GM18870 (cell line): ENCODE results near the gene ELN.

Experiments used
- ATAC-seq: cut with Tn5 transposase; IDR thresholded peaks from one replicate; pipeline ENCODE4 v1.9.1; 2021; ENCODE audit warnings: moderate library complexity; ENCODE audit not compliant: unreplicated experiment

The ELN gene

DNA sequence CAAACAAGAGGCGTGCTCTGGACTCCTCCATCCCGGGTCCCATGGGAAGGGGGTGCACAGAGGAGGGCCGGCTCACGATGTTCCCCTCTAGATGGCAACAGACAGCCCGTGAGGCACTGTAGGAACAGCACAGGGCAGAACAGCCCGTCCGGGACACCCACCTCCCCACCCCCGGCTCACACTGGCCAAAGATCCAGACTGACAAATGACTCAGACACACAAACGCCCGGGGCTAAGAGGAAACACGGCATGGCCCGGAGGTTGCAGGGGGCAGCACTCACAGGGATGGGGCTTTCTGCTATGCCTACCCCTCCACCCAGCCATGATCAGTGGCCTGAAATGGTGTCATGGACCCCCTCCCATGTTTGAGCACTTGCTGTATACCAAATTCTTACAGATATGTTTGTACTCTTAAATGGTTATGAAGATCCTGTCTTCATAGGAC, 4.9 kb upstream of the ELN start:
- no peak for ATAC-seq

DNA sequence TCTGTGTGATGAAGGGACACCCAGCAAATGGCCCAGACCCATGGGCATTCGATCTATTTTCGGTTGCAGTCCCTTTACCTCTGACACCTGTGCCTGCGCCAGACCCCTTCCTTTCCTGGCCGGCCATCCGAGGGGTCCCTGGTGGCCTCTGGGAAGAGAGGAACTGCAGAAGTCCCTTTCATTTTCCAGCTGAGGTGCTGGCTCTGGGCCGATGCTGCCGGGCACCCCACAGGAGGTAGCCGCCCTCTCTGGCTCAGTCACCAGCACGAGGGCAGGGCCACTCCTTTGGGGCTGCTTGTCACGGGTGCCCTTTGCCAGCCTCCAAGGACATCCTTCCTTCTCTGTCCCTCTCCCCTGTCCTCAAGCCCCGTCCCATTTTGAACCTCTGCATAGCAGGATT, 4.2 kb upstream of the ELN start:
- no peak for ATAC-seq

DNA sequence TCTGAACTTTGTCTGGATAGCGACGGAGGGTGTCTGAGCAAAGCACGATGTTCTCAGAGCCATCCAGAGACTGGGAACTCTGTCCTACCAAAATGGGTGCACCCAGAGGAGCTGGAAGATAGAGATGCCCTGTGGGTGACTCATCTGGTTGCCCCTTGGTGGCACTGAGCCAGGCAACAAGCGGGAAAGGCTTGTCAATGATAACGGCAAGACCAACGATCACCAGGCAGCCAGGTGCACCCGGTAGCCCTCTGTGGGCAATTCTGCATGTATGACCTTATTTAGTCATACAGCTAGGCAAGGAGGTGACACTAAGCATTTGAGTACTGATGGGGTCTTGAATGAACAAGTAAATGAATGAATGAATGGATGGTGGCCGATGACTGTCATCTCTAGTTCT, 2.8 kb upstream of the ELN start:
- ATAC-seq, result no peak

DNA sequence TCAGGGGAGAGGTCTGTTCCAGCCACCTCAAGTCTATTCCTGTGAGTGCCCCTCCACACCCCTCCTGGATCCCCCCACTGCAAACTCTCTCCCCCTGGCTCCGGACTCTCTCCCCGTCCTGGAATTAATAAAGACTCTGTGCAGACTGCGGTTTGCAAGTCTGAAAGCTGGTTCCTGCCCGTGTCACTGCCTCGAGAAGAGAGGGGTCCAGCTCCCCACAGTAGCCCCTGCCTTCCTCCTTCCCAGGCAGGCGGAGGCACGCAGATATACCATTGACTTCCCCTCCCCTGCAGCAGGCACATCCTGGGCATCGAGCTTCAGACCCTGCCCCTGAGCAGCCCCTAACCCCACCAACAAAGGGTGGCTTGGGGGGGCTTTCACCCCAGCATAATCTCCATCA, 2.2 kb upstream of the ELN start:
- ATAC-seq, result no peak

DNA sequence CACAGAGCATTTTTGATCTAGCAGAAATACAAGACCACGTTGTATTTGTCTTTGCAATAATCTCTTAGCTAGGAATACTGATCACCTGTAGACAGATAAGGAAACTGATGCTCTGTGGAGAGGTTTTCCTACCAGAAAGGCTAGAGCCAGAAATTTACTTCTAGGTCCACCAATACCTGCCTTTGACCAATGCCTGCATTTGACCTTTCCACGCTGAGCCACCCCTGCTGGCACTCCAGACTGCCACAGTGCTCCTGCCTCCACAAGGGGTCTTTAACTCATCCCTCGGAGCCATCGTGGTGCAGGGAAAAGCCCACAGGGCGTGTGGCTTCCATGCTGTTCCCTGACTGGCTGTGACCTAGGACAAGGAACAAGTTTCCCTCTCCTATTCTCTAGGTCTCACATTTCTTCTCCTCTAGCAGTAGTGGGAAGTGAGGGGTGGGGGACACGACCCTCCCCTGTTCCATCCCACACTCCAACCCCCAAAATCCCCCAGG, 1.5 kb upstream of the ELN start:
- no peak for ATAC-seq

DNA sequence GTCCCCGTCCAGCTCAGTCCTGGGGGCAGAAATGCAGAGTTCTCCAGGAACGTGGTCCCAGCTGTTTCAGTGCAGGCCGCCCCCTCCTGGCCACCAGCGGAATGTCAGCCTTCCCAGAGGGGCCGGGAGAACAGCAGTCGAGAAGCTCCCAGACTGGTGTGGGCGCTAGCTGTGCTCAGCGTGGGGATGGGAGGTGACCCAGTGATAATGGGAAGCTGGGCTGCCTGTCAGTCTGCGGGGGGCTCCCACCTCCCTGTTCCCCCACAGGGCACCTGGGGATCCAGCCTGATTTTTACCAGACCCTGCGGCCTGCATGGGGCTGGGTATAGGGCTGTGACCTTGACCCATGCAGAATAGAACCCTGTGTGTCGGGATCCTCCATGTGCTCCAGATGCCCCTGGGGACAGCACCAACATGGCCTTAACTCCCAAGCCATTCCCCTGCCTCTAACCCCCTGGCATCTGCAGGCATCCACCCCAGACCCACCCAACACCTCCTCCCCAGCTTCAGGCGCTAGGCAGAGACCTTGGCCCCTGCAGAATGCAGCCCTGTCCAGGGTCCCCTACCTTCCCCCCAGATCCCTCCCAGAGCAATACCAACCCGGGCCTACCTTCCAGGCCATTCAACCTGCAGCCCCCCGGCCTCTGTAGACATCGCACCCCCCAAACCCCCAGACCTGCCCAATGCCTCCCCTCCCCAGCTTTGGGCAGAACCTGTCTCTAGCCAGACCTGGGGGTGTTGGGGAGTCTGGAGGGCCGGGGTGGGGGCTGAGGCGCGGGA, 880 bp upstream of the ELN start:
- ATAC-seq, result no peak

DNA sequence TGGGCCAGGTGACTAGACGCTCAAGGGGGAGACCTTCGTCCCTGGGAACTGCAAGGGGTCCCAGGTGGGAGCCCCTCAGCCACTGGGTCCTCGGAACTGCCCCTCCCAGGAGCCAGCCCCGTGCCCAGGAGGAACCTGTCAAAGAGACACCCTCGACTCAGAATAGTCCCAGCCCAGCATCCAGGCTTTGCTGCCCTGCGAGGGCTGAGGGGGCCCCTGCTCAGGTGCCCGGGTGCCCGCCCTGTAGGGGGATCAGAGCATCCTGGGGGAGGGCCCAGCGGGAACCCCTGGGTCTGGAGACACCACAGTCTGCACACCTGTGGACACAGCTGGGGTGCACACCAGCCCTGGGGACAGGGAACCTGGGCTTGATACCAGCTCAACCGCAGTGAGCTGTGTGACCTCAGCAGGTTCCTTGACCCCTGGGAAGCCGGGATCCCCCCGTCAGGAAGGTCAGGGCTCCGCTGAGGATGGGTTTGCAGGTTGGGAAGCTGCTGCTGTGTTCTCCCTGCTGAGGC, 407 bp downstream of the ELN start:
- ATAC-seq, result no peak

DNA sequence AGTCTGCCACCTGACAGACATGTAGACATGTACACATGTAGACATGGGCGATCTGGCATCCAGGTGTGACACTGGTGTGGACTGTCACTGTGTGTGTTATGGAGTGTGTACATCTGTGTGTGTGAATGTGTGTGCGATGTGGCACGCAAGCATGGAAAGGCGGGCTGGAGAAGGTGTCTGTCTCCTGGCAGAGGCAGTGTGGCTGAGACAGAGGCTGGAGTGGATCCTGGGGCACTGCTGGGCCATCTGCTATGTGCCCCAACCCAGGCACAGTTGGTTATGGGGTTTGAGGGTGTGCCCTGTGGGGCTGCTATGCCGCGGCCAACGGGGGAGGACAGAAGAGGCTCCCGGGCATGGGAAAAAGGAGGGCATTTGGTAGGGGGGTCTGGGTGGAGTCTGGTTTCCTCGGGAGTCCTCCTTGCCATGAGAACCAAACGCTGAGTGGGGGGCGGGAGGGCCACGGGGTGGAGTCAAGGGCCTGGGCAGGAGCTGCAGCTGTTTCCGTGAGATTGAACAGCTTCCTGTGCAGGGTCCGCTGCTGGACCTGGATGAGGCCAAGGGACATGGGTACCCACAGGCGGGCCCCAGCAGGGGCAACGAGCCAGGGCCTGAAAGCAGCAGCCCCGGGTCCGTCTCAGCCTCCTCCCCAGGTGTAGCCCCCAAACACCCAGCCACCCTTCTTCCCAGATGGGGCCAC, 1.3 kb downstream of the ELN start:
- ATAC-seq, result no peak

DNA sequence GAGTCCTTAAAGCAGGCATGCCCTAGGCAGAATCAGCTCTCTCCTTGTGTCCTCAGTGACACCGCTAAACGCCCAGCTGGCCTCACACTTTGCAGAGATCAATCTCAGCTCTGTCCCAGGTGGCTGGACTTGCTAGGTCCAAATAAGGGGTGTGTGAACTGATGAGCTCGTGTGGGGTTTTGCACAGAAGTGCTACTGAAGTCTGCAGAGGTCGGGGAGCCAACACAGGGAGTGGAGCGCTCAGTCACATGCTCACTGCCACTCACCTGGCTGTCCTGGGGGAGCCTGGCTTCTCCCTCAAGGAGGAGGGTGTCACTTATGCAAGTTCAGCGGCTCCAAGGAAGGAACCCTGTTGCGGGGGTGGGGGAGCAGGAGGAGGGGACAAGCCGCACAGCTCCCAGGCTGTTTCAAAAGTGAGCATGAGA, 2.0 kb downstream of the ELN start:
- no peak for ATAC-seq

DNA sequence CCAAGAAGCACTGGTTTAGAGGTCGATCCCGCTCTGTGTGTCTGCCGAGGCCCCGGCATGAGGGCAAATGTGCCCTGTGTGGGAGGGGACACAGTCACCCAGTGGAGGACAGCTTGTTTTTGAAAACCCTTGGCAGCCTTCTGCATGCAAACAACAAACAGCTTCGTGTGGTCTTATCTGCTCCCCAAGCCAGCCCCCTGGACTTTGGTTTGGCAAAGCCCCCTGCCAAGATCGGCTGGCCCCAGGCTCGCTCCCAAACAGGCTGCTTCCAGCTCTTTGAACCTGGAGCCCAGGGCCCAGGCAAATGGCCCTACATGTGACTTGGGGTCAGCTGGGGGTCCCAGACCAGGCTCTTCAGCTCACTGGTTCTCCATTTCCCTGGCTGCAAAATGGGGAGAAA, 2.9 kb downstream of the ELN start:
- no peak for ATAC-seq

DNA sequence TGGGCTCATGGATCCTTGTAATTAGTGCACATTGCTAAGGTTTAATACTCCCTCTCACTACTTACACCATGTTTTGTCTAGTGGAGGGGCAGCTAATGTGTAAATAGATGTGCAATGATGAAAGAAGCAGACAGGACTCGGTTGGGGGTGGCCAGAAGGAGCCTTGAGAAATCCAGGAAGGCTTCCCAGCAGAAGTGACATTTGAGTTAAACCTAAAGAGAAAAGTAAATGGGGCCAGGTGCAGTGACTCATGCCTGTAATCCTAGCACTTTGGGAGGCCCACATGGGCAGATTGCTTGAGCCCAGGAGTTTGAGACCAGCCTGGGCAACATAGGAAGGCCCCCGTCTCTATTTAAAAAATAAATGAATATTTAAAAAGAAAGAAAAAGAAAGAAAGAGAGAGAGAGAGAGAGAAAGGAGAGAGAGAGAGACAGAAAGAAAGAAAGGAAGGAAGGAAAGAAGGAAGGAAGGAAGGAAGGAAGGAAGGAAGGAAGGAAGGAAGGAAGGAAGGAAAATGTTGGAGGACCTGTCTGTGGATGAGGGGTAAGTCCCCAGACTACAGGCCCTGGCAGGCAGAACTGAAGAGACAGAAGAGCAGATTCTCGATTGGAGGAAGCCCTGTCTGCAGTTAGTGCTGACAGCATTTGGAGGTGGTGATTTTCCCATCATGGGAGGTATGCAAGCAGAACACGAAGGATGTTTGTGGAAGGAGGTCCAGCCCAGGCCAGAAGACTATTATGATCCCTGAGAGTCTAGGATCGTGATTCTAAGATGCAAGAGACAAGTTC, 3.6 kb downstream of the ELN start:
- ATAC-seq, result no peak

DNA sequence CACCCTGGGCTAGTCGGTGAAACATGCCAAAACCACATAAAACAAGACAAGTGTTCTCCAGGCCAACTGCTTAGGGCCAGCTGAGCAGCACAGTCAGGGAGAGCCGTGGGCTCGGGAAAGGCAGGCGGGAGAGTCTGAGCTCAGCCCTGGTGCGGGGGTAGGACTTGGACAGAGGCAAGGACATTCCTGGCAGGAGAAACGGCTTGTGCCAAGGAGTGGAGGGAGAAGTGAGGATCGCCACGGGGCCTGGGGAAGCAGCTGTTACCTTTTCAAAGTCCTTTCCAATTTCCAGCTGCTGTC, 4.2 kb downstream of the ELN start:
- ATAC-seq, result no peak

DNA sequence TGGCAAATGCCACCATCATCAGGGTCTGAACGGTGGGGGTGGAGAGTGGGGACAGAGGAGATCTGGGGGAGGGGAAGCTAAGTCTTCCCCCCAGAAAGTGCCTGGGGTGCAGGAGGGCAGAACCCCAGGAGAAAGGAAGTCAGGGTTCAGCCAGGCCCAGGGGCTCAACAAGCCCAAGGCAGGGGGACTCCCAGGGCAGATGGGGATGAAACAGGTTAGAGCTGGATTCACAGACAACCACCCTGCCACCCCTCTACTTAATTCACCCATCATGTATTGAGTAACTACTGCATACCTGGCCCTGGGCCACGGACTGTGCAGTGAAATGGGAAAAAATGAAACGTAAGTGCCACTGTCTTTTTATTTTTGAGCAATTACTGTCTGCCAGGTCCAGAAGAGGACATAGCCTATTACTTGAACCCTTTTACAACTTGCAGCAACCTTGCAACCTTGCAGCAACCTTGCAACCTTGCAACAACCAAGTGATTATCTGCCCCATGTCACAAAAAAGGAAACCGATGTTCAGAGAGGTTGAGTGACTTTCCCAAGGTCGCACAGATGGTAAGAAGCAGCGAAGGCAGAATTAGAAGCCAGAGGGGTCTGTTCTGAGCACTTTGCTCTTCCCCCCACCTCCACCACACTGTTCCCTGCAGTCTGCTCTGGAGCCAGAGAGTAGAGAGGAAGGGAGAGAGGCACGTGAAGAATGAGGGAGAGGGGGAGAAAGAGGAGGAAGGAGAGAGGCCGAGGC, 4.8 kb downstream of the ELN start:
- ATAC-seq, result no peak

DNA sequence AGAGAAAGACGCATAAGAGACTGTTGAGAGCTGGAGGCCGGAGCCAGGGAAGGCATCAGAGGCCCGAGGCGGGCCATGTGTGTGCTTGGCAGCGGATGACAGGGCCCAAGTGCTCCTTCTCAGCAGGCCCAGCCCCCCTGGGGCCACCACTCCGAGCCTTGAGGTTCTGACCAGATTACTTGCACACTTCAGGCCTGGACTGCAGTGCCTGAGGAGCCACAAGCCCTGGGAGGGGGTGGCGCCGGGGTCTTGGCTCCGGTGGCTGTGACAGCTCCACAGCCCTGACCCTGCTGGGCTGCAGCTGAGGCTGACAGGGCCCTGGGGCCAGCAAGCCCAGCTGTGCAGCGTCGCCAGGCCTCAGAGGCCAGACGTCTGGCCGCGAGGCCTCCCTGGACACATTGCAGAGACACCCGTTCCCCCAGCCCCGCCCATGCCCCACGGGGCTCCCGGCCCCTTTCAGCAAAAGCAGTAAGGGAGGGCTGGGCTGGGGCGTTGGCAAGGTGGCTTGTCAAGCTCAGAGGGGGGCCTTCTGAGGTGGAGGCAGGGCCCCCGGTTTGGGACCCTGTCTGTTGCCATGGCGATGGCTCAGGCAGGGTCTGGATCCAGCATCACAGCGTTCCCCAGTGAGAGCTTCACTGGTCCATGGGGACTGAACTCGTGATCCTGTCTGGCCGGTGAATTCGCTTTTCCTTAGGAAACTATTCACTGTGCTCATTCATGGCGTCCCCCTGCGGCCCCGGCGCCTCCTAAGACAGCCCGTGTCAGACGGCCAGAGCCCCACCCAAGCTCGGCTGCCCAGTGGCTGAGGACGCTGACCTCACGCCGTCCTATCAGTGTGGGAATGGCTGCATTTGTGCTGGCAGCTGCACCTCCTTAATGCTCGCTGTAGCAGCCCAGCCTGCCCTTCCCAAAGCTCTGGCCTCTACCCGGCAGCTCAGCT, 5.7 kb downstream of the ELN start:
- ATAC-seq, result no peak

DNA sequence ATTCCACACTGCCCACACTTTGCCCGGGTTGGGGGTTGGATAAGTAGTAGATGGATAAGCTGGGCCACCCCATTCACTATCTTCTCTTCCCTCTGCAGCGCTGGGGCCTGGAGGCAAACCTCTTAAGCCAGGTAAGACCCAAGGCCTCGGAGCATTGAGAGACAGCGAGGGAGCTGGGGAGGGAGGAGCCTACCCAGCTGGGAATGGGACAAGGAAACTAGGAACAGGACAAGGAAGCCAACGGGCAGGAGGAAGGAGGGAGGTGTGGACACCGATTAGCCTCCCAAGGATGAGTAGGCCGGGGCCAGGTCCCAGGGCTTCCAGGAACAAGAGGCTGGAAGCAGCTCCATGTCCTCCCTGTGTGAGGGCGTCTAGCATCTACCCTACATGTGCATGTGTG, 9.6 kb downstream of the ELN start:
- no peak for ATAC-seq

DNA sequence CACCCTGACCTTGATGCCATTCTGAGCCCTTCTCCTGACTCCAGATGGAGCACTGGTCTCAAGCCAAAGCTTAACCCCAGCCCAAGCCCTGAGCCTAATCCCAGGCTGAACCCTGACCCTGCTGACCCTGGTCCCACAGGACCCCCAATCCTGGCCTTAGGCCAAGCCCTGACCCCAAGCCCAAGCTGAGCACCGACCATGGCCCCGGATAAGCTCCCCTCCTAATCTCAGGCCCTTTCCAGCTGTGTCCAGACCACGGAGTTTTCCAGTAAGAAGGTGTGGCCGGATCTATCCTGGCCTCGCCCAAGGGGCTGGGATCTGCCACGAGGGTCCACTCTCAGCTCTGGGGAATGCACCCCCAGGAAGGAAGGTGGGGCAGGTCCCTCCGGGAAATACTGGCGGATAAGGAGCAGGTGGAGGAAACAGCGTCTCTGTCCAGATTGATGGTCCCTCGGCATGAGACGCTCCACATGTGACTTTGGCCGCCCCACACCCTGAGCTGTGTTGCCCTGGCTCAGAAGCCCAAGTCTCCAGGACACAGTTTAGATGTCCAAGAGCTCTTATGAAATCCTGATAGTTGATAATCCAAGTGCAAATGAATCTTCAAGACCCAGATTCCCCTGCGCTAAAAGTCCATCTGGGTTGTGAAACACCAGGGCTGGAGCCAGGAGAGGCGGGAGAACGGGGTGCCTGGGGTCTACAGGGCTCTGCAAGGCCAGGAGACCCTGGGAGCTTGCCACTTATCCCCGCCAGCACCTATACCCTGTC, 10.4 kb downstream of the ELN start:
- no peak for ATAC-seq

DNA sequence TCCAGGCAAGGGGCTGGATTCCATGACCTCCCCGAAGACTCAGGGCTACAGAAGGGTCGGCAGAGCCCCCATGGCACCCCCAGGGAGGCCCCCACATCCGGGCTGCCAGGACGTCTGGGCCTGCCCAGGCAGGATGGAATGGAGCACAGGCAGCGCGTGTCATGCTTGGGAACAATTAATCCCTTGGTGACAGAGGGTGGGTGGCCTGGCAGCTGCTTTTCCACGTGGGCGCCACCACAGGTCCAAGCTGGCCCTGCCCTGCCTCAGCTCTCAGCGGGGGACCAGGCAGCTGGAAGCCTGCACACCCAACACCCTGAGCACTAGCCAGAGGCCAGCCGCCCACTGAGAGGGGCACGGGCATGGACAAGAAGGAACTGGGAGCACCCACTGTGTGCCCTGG, 11.4 kb downstream of the ELN start:
- ATAC-seq, result no peak

DNA sequence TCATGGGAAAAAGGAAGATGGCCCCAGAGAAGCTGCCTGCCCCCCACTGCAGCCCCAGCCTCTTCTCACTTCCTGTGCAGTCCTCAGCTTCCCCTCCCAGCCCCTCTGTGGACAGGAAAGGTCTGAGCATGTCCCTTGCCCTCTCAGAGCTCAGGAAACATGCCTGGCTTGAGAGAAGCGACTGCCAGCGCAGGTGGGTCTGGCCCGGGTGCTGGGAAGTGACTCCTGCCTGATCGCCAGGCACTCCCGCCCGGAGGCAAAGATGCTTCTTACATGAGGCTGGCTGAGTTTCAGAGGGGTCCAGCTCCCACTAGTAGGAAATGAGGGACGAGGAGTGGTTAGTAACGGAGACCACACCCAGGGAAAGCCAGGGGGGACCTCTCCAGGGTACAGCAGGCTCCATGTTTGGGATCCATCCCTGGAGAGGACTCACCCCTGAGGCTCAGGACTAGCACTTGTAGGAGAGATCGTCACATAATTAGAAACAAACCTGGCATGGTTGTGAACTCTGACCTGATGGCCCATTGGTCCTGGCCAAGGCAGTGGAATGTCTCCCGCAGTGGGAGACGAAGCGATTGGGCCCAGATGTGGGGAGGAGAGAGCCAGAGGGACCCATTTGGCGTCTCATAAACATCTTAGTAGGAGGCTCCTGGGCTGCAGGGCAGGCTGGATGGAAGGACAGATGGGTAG, 12.3 kb downstream of the ELN start:
- ATAC-seq, result no peak
